Right lobe of liver (tissue), 4 donors: ENCODE measurements around the gene DERL3.

Experiments
- CTCF ChIP-seq, 4 donors: fragments of 200-600 bp in 3 of 4; fragments of 450-650 bp in 1 of 4; IDR thresholded peaks; one replicate each; pipeline versions ENCODE4 v1.5.1 to v1.8.0; 2016 to 2022; ENCODE audit warnings: antibody characterized with exemption in 4 of 4, mild to moderate bottlenecking in 2 of 4
- POLR2A ChIP-seq: fragments of 450-650 bp; IDR thresholded peaks from one replicate; pipeline ENCODE4 v1.6.1; 2017; ENCODE audit warnings: antibody characterized with exemption, mild to moderate bottlenecking
- donor health status: DM: no; HTN: no; CAD: no.
- donor health status: DM: no; HTN: no; CAD: no.
- donor health status: DM: no; HTN: yes; CAD: no.

GRCh38 chr22:23840026-23840425, 1.2 kb upstream of the DERL3 start:
- no peak for TF ChIP-seq CTCF (IDR thresholded peaks at IDR 0.05)
- no peak for TF ChIP-seq POLR2A
